Right cardiac atrium (tissue), 5 donors: ENCODE data around the gene GORASP1. TPM values are rescaled to one million over a fixed set of nuclear protein-coding genes. Genes with fewer than 3 reads are reported as not detected.
A peak's percentile ranks its signal among the peaks of the same experiment; 100 is the strongest.

ENCODE experiments used
- ATAC-seq, 2 donors: fragments of 200-7000 bp; cut with Tn5 transposase; one replicate each; pipeline versions ENCODE4 v1.8.0 to v1.9.1; 2020; ENCODE audit warnings: moderate library complexity in 2 of 2, mild to moderate bottlenecking in 1 of 2
- DNase-seq, 3 donors: peaks; one replicate each; pipeline ENCODE4 v3.0.0-alpha.2; 2020
- H3K27ac ChIP-seq: one replicate; pipeline ENCODE4 v1.5.1; 2013; ENCODE audit warnings: mild to moderate bottlenecking, low read length, control low read depth, moderate library complexity
- H3K27me3 ChIP-seq: one replicate; pipeline ENCODE4 v1.6.1; 2013; ENCODE audit not compliant: control insufficient read depth, insufficient read depth
- H3K4me1 ChIP-seq: one replicate; pipeline ENCODE4 v1.6.1; 2013; ENCODE audit warnings: low read length; ENCODE audit not compliant: control insufficient read depth, insufficient read depth
- H3K4me3 ChIP-seq: one replicate; pipeline ENCODE4 v1.5.1; 2013; ENCODE audit warnings: low read length, control low read depth
- H3K9me3 ChIP-seq: one replicate; pipeline ENCODE4 v1.6.1; 2013; ENCODE audit warnings: low read length; ENCODE audit not compliant: control insufficient read depth
- WGBS: extraction: QIAGEN DNeasy Blood & Tissue Kit; methylation state at CpG from one replicate; pipeline ENCODE4 v1.1.7; 2013; 5-methylcytosine and 5-hydroxymethylcytosine counted together
- intact Hi-C, 4 donors: fragments of 100-400 bp; cut with DNase I; formaldehyde crosslinking; loops; one replicate each; pipeline versions ENCODE4 v1.11.0 to v1.14.0; 2022 to 2023
- long read RNA-seq, 4 donors: library from polyadenylated mRNA; unstranded; transcript quantifications; one replicate each; pipeline ENCODE4 v2.0.0, GENCODE V29; 2020 to 2021
- polyA plus RNA-seq: library from polyadenylated mRNA; stranded (reverse); fragments of 200-250 nt; gene quantifications from one replicate; pipeline ENCODE4 v1.2.3, GENCODE V29; 2013
- total RNA-seq, 4 donors: library from RNA; stranded (reverse); fragmentation: NEBNext Ultra II Directional; extraction: Animal tissue kit (Norgen Biotek cat#: 25700); gene quantifications; one replicate each; pipeline ENCODE4 v1.2.1, GENCODE V29; 2021
- donor health status: healthy with polysubstance abuse.
- donor health status: DM: no; HTN: yes; CAD: no.
- donor health status: DM: no; HTN: no; CAD: no.
- donor health status: DM: no; HTN: yes; CAD: no; lungs with severe emphysema.
- donor health status: DM: yes; HTN: yes; CAD: no.

The GORASP1 gene
- 10 to 100 TPM; 43.7 to 53.4 (median 47.4) TPM for total RNA-seq
- polyA plus RNA-seq: 26.3 TPM
- long read RNA-seq, donor 1, transcript GORASP1-201 (9 exons, 3,722 nt): major isoform, 66 of 120 reads
- long read RNA-seq, donor 1, transcript GORASP1-220 (7 exons, 1,345 nt): minor isoform, 5 of 120 reads
- long read RNA-seq, donor 1, partial matches to known transcripts: 16 of 120 reads
- long read RNA-seq, donor 1, other reads (novel, unspliced or antisense): 30 of 120 reads
- long read RNA-seq, donor 2, transcript GORASP1-201 (9 exons, 3,722 nt): major isoform, 34 of 55 reads
- long read RNA-seq, donor 2, partial matches to known transcripts: 6 of 55 reads
- long read RNA-seq, donor 2, other reads (novel, unspliced or antisense): 8 of 55 reads
- long read RNA-seq, donor 3, transcript GORASP1-213 (9 exons, 2,873 nt): minor isoform, 7 of 198 reads
- long read RNA-seq, donor 3, transcript GORASP1-206 (6 exons, 2,523 nt): minor isoform, 6 of 198 reads
- long read RNA-seq, donor 3, transcript GORASP1-201 (9 exons, 3,722 nt): major isoform, 84 of 198 reads
- long read RNA-seq, donor 3, partial matches to known transcripts: 27 of 198 reads
- long read RNA-seq, donor 3, other reads (novel, unspliced or antisense): 67 of 198 reads
- long read RNA-seq, donor 4, transcript GORASP1-201 (9 exons, 3,722 nt): major isoform, 38 of 57 reads
- long read RNA-seq, donor 4, partial matches to known transcripts: 7 of 57 reads
- long read RNA-seq, donor 4, other reads (novel, unspliced or antisense): 5 of 57 reads

GRCh38 chr3:39107388-39108199, at the start of gene GORASP1, which contains the start of gene TTC21A:
Gene GORASP1, minus strand, starts transcription at chr3:39107627. Its CDS starts 86 bp downstream, at chr3:39107541.
Gene TTC21A, plus strand, starts transcription at chr3:39107680. Its CDS starts 158 bp downstream, at chr3:39107838.
- H3K9me3 ChIP-seq: no peaks in the 10 kb centered on the region
- intact Hi-C loops: no loop called here
- peak within 1 kb of the TSS; percentile 63 for H3K27ac ChIP-seq
- under 1% methylated on average over 74 of the region's 74 CpGs for WGBS
- ATAC-seq: peak; percentile 93
- peak within 1 kb of the TSS; percentile 69 for H3K4me3 ChIP-seq
- peak; percentile 91 to 96 (median 95) for DNase-seq
- H3K27me3 ChIP-seq: no peaks in the 10 kb centered on the region
- H3K4me1 ChIP-seq: peaks cover 22% of the 10 kb centered on the region

GRCh38 chr3:39156421-39156820, 49.0 kb upstream of the GORASP1 start:
- no peak for ATAC-seq
- no peak for DNase-seq
- 77% methylated on average over 4 of the region's 4 CpGs for WGBS
- no peak overlapping the region for H3K4me3 ChIP-seq
- no peaks in the 10 kb centered on the region for H3K9me3 ChIP-seq
- no peak overlapping the region for H3K27ac ChIP-seq
- peaks cover 2% of the 10 kb centered on the region for H3K4me1 ChIP-seq
- intact Hi-C loops: no loop called here
- no peaks in the 10 kb centered on the region for H3K27me3 ChIP-seq

DNA sequence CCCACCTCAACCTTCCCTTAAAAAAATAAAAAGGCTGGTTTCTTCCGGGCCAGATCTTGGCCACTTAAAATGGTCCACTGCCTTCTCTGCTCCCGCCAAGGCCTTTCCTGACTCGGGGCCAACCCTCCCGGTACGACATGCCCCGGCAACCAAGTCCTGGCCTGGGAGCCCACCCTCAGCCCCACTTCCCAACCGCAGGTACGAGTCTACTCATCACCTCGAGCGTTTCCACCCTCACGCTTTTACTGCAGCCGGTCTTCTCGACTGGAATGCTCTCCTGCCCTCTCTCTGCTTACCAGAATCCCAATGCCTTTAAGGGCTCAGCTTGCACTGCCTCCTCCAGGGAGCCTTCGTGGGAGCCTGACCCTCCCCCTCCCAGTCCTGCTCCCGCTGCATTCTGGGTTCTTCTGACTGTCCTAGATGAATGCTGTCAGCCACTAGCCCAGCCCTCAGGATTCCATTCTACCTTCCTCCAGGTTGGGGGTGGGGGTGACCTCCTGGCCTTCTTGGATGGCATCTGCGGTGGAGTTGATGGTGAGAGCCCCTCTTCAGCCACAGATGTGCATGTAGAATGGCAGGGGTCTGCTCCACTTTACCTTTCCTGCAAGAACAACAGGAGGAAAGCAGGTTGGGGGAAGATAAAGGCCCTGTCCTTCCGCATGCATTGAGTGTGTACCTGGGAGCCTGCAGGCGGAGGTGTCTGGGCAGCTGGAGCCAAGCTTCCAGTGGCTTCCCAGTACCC, 47.0 kb upstream of the GORASP1 start:
- 54% methylated on average over 18 of the region's 18 CpGs for WGBS
- Histone ChIP-seq H3K27me3 (no peaks in the 10 kb centered on the region), H3K9me3 (no peaks in the 10 kb centered on the region), H3K27ac (peak overlapping the region; percentile 68), H3K4me3 (peak overlapping the region; percentile 86), H3K4me1 (peaks cover 11% of the 10 kb centered on the region)
- intact Hi-C loops: no loop called here
- ATAC-seq (no peak), DNase-seq (peak; percentile 57 to 82 (median 77))

DNA sequence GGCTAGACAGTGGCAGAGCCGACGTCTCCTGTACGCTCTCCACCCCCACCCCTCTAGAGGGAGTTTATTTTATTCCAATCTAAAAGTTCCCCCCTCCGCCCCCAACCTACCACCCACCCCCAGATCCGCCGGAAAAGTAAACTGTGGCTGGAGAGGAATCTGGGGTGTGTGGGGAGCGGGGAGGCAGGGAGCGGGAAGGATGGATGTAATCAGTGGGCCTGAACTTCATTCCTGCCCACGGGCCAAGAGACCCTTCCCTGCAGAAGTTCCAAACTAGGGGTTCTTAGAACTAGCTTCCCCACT, 46.5 kb upstream of the GORASP1 start:
- intact Hi-C loops: no loop called here
- H3K4me1 ChIP-seq: peaks cover 12% of the 10 kb centered on the region
- peak overlapping the region; percentile 71 for H3K27ac ChIP-seq
- peak overlapping the region; percentile 86 for H3K4me3 ChIP-seq
- H3K9me3 ChIP-seq: no peaks in the 10 kb centered on the region
- 35% methylated on average over 9 of the region's 9 CpGs for WGBS
- ATAC-seq (no peak), DNase-seq (no peak)
- no peaks in the 10 kb centered on the region for H3K27me3 ChIP-seq

- Histone ChIP-seq H3K27ac (peak overlapping the region; percentile 98), H3K4me3 (peak overlapping the region; percentile 86), H3K4me1 (peaks cover 36% of the 10 kb centered on the region), H3K9me3 (no peaks in the 10 kb centered on the region), H3K27me3 (no peaks in the 10 kb centered on the region)
- intact Hi-C loops: no loop called here
- ATAC-seq: peak; percentile 31 to 55
- DNase-seq: peak; percentile 92 to 94 (median 93)
- 22% methylated on average over 9 of the region's 9 CpGs for WGBS
These were observed 43.6 kb upstream of the GORASP1 start for GRCh38 chr3:39150803-39151631.

- DNase-seq (no peak), ATAC-seq (no peak)
- 33% methylated on average over 5 of the region's 5 CpGs for WGBS
- H3K27ac ChIP-seq: peak overlapping the region; percentile 85
- peaks cover 36% of the 10 kb centered on the region for H3K4me1 ChIP-seq
- intact Hi-C loops: no loop called here
- peak overlapping the region; percentile 86 for H3K4me3 ChIP-seq
- no peaks in the 10 kb centered on the region for H3K9me3 ChIP-seq
- no peaks in the 10 kb centered on the region for H3K27me3 ChIP-seq
These were observed 42.8 kb upstream of the GORASP1 start for GRCh38 chr3:39150148-39150802.

GRCh38 chr3:39149498-39150147, 42.2 kb upstream of the GORASP1 start:
- H3K27me3 ChIP-seq: no peaks in the 10 kb centered on the region
- H3K4me1 ChIP-seq: peaks cover 36% of the 10 kb centered on the region
- H3K4me3 ChIP-seq: no peak overlapping the region
- intact Hi-C loops: loop anchor here in 1 of 4 donors (5.0 kb wide), 1 partner anchor 33 kb away; no protein-coding TSS in a partner anchor
- peak overlapping the region; percentile 25 for H3K27ac ChIP-seq
- DNase-seq (no peak), ATAC-seq (no peak)
- no peaks in the 10 kb centered on the region for H3K9me3 ChIP-seq
- 87% methylated on average over 3 of the region's 3 CpGs for WGBS

GRCh38 chr3:39149059-39149455, 41.6 kb upstream of the GORASP1 start:
- Histone ChIP-seq H3K27me3 (no peaks in the 10 kb centered on the region), H3K9me3 (no peaks in the 10 kb centered on the region), H3K27ac (no peak overlapping the region), H3K4me1 (peaks cover 35% of the 10 kb centered on the region), H3K4me3 (no peak overlapping the region)
- 70% methylated on average over 4 of the region's 4 CpGs for WGBS
- intact Hi-C loops: loop anchor here in 1 of 4 donors (5.0 kb wide), 1 partner anchor 33 kb away; no protein-coding TSS in a partner anchor
- ATAC-seq: no peak
- DNase-seq: no peak
